SK-N-SH (cell line): Measurements from ENCODE around the gene TRNT1.

Experiments used
- CHD2 ChIP-seq: fragments of 150-350 bp; IDR thresholded peaks from 2 replicates; pipeline ENCODE4 v1.6.1; 2018; ENCODE audit warnings: low read length; ENCODE audit not compliant: partially characterized antibody
- CTCF ChIP-seq: fragments of 200-600 bp; sonication (generic); IDR thresholded peaks from 2 replicates; pipeline ENCODE4 v1.6.1; 2017; ENCODE audit warnings: antibody characterized with exemption, mild to moderate bottlenecking, moderate library complexity
- EP300 ChIP-seq, 2 experiments: IDR thresholded peaks; 2 replicates each; pipeline versions ENCODE4 v1.4.0 to v1.6.1; 2012; ENCODE audit warnings: borderline replicate concordance in 1 of 2, low read depth in 1 of 2, low read length in 1 of 2
- MEF2A ChIP-seq: IDR thresholded peaks from 2 replicates; pipeline ENCODE4 v1.4.0; 2012; ENCODE audit warnings: low read depth, borderline replicate concordance
- NRF1 ChIP-seq: IDR thresholded peaks from 2 replicates; pipeline ENCODE4 v1.6.1; 2012; ENCODE audit warnings: low read depth, mild to moderate bottlenecking, low read length
- RXRA ChIP-seq: IDR thresholded peaks from 2 replicates; pipeline ENCODE4 v1.4.0; 2012; ENCODE audit warnings: low read depth, mild to moderate bottlenecking, borderline replicate concordance
- TCF12 ChIP-seq: IDR thresholded peaks from 2 replicates; pipeline ENCODE4 v1.4.0; 2012
- USF2 ChIP-seq: fragments of 150-350 bp; IDR thresholded peaks from 2 replicates; pipeline ENCODE4 v1.6.1; 2017; ENCODE audit warnings: antibody characterized with exemption, low read length, low read depth, borderline replicate concordance
- TF ChIP-seq, protein P1 (sequence below): IDR thresholded peaks from 2 replicates; pipeline ENCODE4 v1.4.0; 2012; ENCODE audit warnings: low read depth, borderline replicate concordance

- TF ChIP-seq USF2, result no peak
- TF ChIP-seq CTCF, result no peak
- no peak for TF ChIP-seq RXRA
- no peak for TF ChIP-seq MEF2A
- no peak for TF ChIP-seq NRF1
- no peak for TF ChIP-seq EP300 (IDR thresholded peaks at IDR 0.05; ENCODE audit: borderline replicate concordance in 1 of 2, low read depth in 1 of 2, low read length in 1 of 2)
- TF ChIP-seq CHD2, result no peak
- TF ChIP-seq TCF12, result no peak
- TF ChIP-seq, protein P1, sequence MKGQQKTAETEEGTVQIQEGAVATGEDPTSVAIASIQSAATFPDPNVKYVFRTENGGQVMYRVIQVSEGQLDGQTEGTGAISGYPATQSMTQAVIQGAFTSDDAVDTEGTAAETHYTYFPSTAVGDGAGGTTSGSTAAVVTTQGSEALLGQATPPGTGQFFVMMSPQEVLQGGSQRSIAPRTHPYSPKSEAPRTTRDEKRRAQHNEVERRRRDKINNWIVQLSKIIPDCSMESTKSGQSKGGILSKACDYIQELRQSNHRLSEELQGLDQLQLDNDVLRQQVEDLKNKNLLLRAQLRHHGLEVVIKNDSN, result no peak
Measured at GRCh38 chr3:3086239-3086638, 40.5 kb upstream of the TRNT1 start.
